IMR-90 (cell line): ENCODE results near the gene MAGI1. TPM values are rescaled to one million over a fixed set of nuclear protein-coding genes. Genes with fewer than 3 reads are reported as not detected.
"Not testable (repeated sequence)": the region's sequence is repeated elsewhere in the genome, so short reads cannot be mapped to it uniquely, and the experiment has no call there.

Source experiments
- ATAC-seq: fragments of 200-7000 bp; cut with Tn5 transposase; 2 replicates; pipeline ENCODE4 v1.9.1; 2020; ENCODE audit warnings: low read depth, mild to moderate bottlenecking, moderate library complexity
- BruUV-seq: library from RNA; stranded (reverse); fragments of 400-500 nt; replicated peaks from 2 replicates; lab custom pipeline; 2021; lab: Mats Ljungman, UMichigan
- CTCF ChIA-PET: fragments of 300-600 bp; formaldehyde crosslinking; extraction: SDS; loops from one replicate; lab custom pipeline; 2021; ENCODE audit warnings: antibody characterized with exemption; lab: Yijun Ruan, JAX
- POLR2A ChIA-PET: fragments of 300-600 bp; sonication (Branson Sonifier 250); formaldehyde crosslinking; loops from one replicate; lab custom pipeline; 2022; ENCODE audit warnings: antibody characterized with exemption; ENCODE audit not compliant: unreplicated experiment; lab: Charles Lee
- DNase-seq: peaks from one replicate; pipeline ENCODE4 v3.0.0; 2013
- H2AFZ ChIP-seq: replicated peaks from 2 replicates; pipeline ENCODE3; 2013; ENCODE audit warnings: low read length, mild to moderate bottlenecking; ENCODE audit not compliant: poor library complexity
- H2AK5ac ChIP-seq: 2 replicates; pipeline ENCODE4 v1.6.1; 2013; ENCODE audit warnings: low read depth, low read length, inconsistent platforms
- H2AK9ac ChIP-seq: replicated peaks from 2 replicates; pipeline ENCODE3; 2013; ENCODE audit warnings: mild to moderate bottlenecking, low read depth, low read length, moderate library complexity; ENCODE audit not compliant: poor library complexity
- H2BK120ac ChIP-seq: 2 replicates; pipeline ENCODE4 v1.6.1; 2013; ENCODE audit warnings: low read depth, low read length, inconsistent platforms
- H2BK15ac ChIP-seq: 3 replicates; pipeline ENCODE4 v1.6.1; 2013; ENCODE audit warnings: low read depth, low read length, inconsistent platforms
- H2BK20ac ChIP-seq: 2 replicates; pipeline ENCODE4 v1.6.1; 2013; ENCODE audit warnings: low read depth, mild to moderate bottlenecking, inconsistent platforms, low read length, moderate library complexity
- H2BK5ac ChIP-seq: 2 replicates; pipeline ENCODE4 v1.6.1; 2013; ENCODE audit warnings: mild to moderate bottlenecking, low read depth, low read length, inconsistent platforms; ENCODE audit not compliant: poor library complexity, severe bottlenecking
- H3K14ac ChIP-seq: replicated peaks from 2 replicates; pipeline ENCODE4 v1.6.1; 2013; ENCODE audit warnings: low read depth, low read length, inconsistent platforms
- H3K18ac ChIP-seq: 2 replicates; pipeline ENCODE4 v1.6.1; 2013; ENCODE audit warnings: low read depth, low read length, control low read depth
- H3K23ac ChIP-seq: 2 replicates; pipeline ENCODE4 v1.6.1; 2013; ENCODE audit warnings: low read depth, low read length, inconsistent platforms
- H3K27ac ChIP-seq: 2 replicates; pipeline ENCODE4 v1.5.1; 2013; ENCODE audit warnings: mild to moderate bottlenecking, control low read depth, low read length; ENCODE audit not compliant: insufficient read depth
- H3K27me3 ChIP-seq: 2 replicates; pipeline ENCODE4 v1.6.1; 2013; ENCODE audit warnings: low read length; ENCODE audit not compliant: control insufficient read depth, insufficient read depth
- H3K36me3 ChIP-seq: 2 replicates; pipeline ENCODE4 v1.6.1; 2013; ENCODE audit warnings: low read length, mixed read lengths; ENCODE audit not compliant: control insufficient read depth, insufficient read depth
- H3K4ac ChIP-seq: 2 replicates; pipeline ENCODE4 v1.6.1; 2013; ENCODE audit warnings: low read depth, low read length, inconsistent platforms
- H3K4me1 ChIP-seq: 2 replicates; pipeline ENCODE4 v1.6.1; 2013; ENCODE audit warnings: low read length, mixed read lengths; ENCODE audit not compliant: control insufficient read depth, insufficient read depth
- H3K4me2 ChIP-seq: 2 replicates; pipeline ENCODE4 v1.6.1; 2013; ENCODE audit warnings: low read depth, mild to moderate bottlenecking, control low read depth, low read length, moderate library complexity
- H3K4me3 ChIP-seq: 2 replicates; pipeline ENCODE4 v1.5.1; 2013; ENCODE audit warnings: low read depth, mild to moderate bottlenecking, control low read depth, low read length, moderate library complexity; ENCODE audit not compliant: insufficient read depth
- H3K56ac ChIP-seq: 2 replicates; pipeline ENCODE4 v1.6.1; 2013; ENCODE audit warnings: low read length, inconsistent platforms; ENCODE audit not compliant: insufficient read depth; ENCODE audit errors: extremely low read depth
- H3K79me1 ChIP-seq, 2 experiments: 2 replicates each; pipeline ENCODE4 v1.6.1; 2013; ENCODE audit warnings: low read length in 2 of 2, inconsistent platforms in 1 of 2, low read depth in 1 of 2
- H3K9ac ChIP-seq: 2 replicates; pipeline ENCODE4 v1.6.1; 2013; ENCODE audit warnings: low read depth, low read length, control low read depth
- H3K9me1 ChIP-seq: 2 replicates; pipeline ENCODE4 v1.6.1; 2013; ENCODE audit warnings: low read length, inconsistent platforms; ENCODE audit not compliant: insufficient read depth
- H3K9me3 ChIP-seq: 2 replicates; pipeline ENCODE4 v1.6.1; 2013; ENCODE audit warnings: low read length; ENCODE audit not compliant: control insufficient read depth, insufficient read depth
- H4K20me1 ChIP-seq: 2 replicates; pipeline ENCODE4 v1.6.1; 2013; ENCODE audit warnings: low read length, inconsistent platforms; ENCODE audit not compliant: insufficient read depth
- H4K5ac ChIP-seq: 2 replicates; pipeline ENCODE4 v1.6.1; 2013; ENCODE audit warnings: mild to moderate bottlenecking, low read depth, low read length, control low read depth
- H4K8ac ChIP-seq, 2 experiments: 2 replicates each; pipeline ENCODE4 v1.6.1; 2013; ENCODE audit warnings: low read depth in 2 of 2, low read length in 2 of 2, control low read depth in 1 of 2, inconsistent platforms in 1 of 2
- H4K91ac ChIP-seq: 2 replicates; pipeline ENCODE4 v1.6.1; 2013; ENCODE audit warnings: low read depth, low read length, inconsistent platforms; ENCODE audit not compliant: insufficient read depth
- WGBS, 2 experiments: methylation state at CpG; one replicate each; pipeline versions ENCODE4 v1.1.5 to v1.1.7; 2013; ENCODE audit warnings: missing lambda C conversion rate in 2 of 2; ENCODE audit not compliant: insufficient read length in 1 of 2; ENCODE audit errors: extremely low coverage in 2 of 2; 5-methylcytosine and 5-hydroxymethylcytosine counted together
- dilution Hi-C: fragments of 300-500 bp; cut with HindIII; formaldehyde crosslinking; loops from one replicate; pipeline ENCODE4 v1.14.3; 2018; ENCODE audit warnings: low sequenced_read_pairs; ENCODE audit not compliant: unreplicated experiment
- in situ Hi-C: fragments of 300-500 bp; cut with MboI; formaldehyde crosslinking; loops from 3 replicates; pipeline ENCODE4 v1.14.3; 2019; ENCODE audit warnings: low sequenced_read_pairs, inconsistent platforms, mixed read lengths
- intact Hi-C: fragments of 100-400 bp; cut with micrococcal nuclease; formaldehyde crosslinking; loops from 2 replicates; pipeline ENCODE4 v1.10.0; 2022
- polyA plus RNA-seq, 3 experiments: library from polyadenylated mRNA; depleted of rRNA; stranded (reverse); fragments of >200 nt; gene quantifications; 2 replicates each; pipeline ENCODE4 v1.2.3, GENCODE V29; 2012; ENCODE audit warnings: low replicate concordance in 1 of 3
- total RNA-seq: library from RNA; depleted of rRNA; stranded (reverse); fragments of >200 nt; gene quantifications from 2 replicates; pipeline ENCODE4 v1.2.3, GENCODE V29; 2012

MAGI1 gene
- total and polyA plus RNA-seq, 2 of the 4 experiments (the other 2 are of a cell fraction), result 14.5 to 24.2 TPM

GRCh38 chr3:65514317-65514716 lies 524.4 kb downstream of the MAGI1 start:
- H3K4me2 ChIP-seq, H3K9ac ChIP-seq, H2AFZ ChIP-seq, H4K91ac ChIP-seq, H4K8ac ChIP-seq, dilution Hi-C loops, ATAC-seq, H2BK120ac ChIP-seq, H2BK5ac ChIP-seq, H3K4ac ChIP-seq, H3K9me3 ChIP-seq, in situ Hi-C loops, H3K36me3 ChIP-seq, H3K4me3 ChIP-seq, H2AK5ac ChIP-seq, POLR2A ChIA-PET, H3K18ac ChIP-seq, H4K5ac ChIP-seq, CTCF ChIA-PET, H4K20me1 ChIP-seq, DNase-seq, H3K9me1 ChIP-seq, H3K27me3 ChIP-seq, H2AK9ac ChIP-seq, BruUV-seq, H3K27ac ChIP-seq, H3K4me1 ChIP-seq, H2BK20ac ChIP-seq, intact Hi-C loops, H3K79me1 ChIP-seq, H3K56ac ChIP-seq, H3K23ac ChIP-seq, H3K14ac ChIP-seq, H2BK15ac ChIP-seq: not testable (repeated sequence)
- WGBS, 2 experiments, result no CpG with 5 or more reads among the region's 1 CpG

- H3K14ac ChIP-seq, H2AK9ac ChIP-seq, H3K9ac ChIP-seq, H3K4ac ChIP-seq, H2BK5ac ChIP-seq, H3K27ac ChIP-seq, H2BK120ac ChIP-seq, H4K5ac ChIP-seq, H2AFZ ChIP-seq, H3K4me2 ChIP-seq, ATAC-seq, H3K56ac ChIP-seq, BruUV-seq, H3K9me3 ChIP-seq, in situ Hi-C loops, H3K4me1 ChIP-seq, H3K4me3 ChIP-seq, H3K18ac ChIP-seq, H3K36me3 ChIP-seq, DNase-seq, dilution Hi-C loops, H2BK15ac ChIP-seq, H4K8ac ChIP-seq, H3K23ac ChIP-seq, CTCF ChIA-PET, H2AK5ac ChIP-seq, H3K9me1 ChIP-seq, H4K91ac ChIP-seq, POLR2A ChIA-PET, H2BK20ac ChIP-seq, H3K27me3 ChIP-seq, H3K79me1 ChIP-seq, H4K20me1 ChIP-seq: not testable (repeated sequence)
- 84% methylated on average over 7 of the region's 24 CpGs; no CpG with 5 or more reads in 1 of the 2 experiments for WGBS, 2 experiments
- intact Hi-C loops, result loop anchor here (5.0 kb wide), 1 partner anchor 62 kb away; no protein-coding TSS in a partner anchor
These were observed 529.3 kb downstream of the MAGI1 start for GRCh38 chr3:65509423-65509794.
